MCF 10A (cell line): ENCODE data around the gene RHOU. TPM values are rescaled to one million over a fixed set of nuclear protein-coding genes. Genes with fewer than 3 reads are reported as not detected.

Experiments
- BruUV-seq: library from RNA; stranded (reverse); fragments of 400-500 nt; replicated peaks from 2 replicates; lab custom pipeline; 2021; lab: Mats Ljungman, UMichigan
- CTCF ChIA-PET: fragments of 300-600 bp; sonication (Branson Sonifier 250); formaldehyde crosslinking; extraction: SDS; loops from one replicate; lab custom pipeline; 2021; ENCODE audit warnings: antibody characterized with exemption, inconsistent platforms; lab: Yijun Ruan, JAX
- POLR2A ChIA-PET: fragments of 300-600, 350-650 bp; sonication (Branson Sonifier 250); formaldehyde crosslinking; extraction: SDS; loops from one replicate; lab custom pipeline; 2020; ENCODE audit warnings: antibody characterized with exemption, inconsistent platforms; lab: Yijun Ruan, JAX
- DNase-seq: peaks from one replicate; pipeline ENCODE4 v3.0.0-alpha.2; 2018; ENCODE audit not compliant: unreplicated experiment
- H3K27ac Mint-ChIP-seq: one replicate; pipeline ENCODE4 v1.8.0; 2022; ENCODE audit warnings: mild to moderate bottlenecking, low read depth, mixed read lengths; ENCODE audit not compliant: unreplicated experiment
- H3K27me3 Mint-ChIP-seq: one replicate; pipeline ENCODE4 v1.8.0; 2022; ENCODE audit warnings: mixed read lengths; ENCODE audit not compliant: insufficient read depth, unreplicated experiment
- H3K36me3 Mint-ChIP-seq: one replicate; pipeline ENCODE4 v1.8.0; 2022; ENCODE audit warnings: mild to moderate bottlenecking, moderate library complexity, mixed read lengths; ENCODE audit not compliant: insufficient read depth, unreplicated experiment
- H3K4me1 Mint-ChIP-seq: one replicate; pipeline ENCODE4 v1.8.0; 2022; ENCODE audit warnings: mixed read lengths; ENCODE audit not compliant: insufficient read depth, unreplicated experiment
- H3K4me3 Mint-ChIP-seq: one replicate; pipeline ENCODE4 v1.8.0; 2022; ENCODE audit warnings: mild to moderate bottlenecking, moderate library complexity, mixed read lengths; ENCODE audit not compliant: unreplicated experiment
- H3K9me3 Mint-ChIP-seq: one replicate; pipeline ENCODE4 v1.8.0; 2022; ENCODE audit warnings: mixed read lengths; ENCODE audit not compliant: unreplicated experiment
- intact Hi-C: fragments of 100-400 bp; cut with micrococcal nuclease; formaldehyde crosslinking; loops from 2 replicates; pipeline ENCODE4 v1.14.1; 2022
- total RNA-seq: library from RNA; stranded (reverse); gene quantifications from 2 replicates; pipeline ENCODE4 v1.2.3, GENCODE V29; 2022
- TF ChIP-seq, protein P1 (sequence below): fragments of 200-600 bp; IDR thresholded peaks from one replicate; pipeline ENCODE4 v1.8.0; 2022; ENCODE audit warnings: antibody characterized with exemption, mild to moderate bottlenecking; ENCODE audit not compliant: unreplicated experiment

The RHOU gene
- total RNA-seq, 1 experiment from 2014 or later: 2.1 TPM

- no TSS peak for BruUV-seq
- no peak for DNase-seq
- ChIA-PET POLR2A (interaction anchor here (1.7 kb wide), 1 partner anchor 16 kb away, joined by 6 read pairs; no protein-coding TSS in a partner anchor), CTCF (no interaction called here)
- no peak overlapping the region for H3K4me3 Mint-ChIP-seq
- no peaks in the 10 kb centered on the region for H3K4me1 Mint-ChIP-seq
- H3K27me3 Mint-ChIP-seq: no peaks in the 10 kb centered on the region
- H3K36me3 Mint-ChIP-seq: no peaks in the 10 kb centered on the region
- H3K27ac Mint-ChIP-seq: no peak overlapping the region
- intact Hi-C loops: no loop called here
- TF ChIP-seq, protein P1, sequence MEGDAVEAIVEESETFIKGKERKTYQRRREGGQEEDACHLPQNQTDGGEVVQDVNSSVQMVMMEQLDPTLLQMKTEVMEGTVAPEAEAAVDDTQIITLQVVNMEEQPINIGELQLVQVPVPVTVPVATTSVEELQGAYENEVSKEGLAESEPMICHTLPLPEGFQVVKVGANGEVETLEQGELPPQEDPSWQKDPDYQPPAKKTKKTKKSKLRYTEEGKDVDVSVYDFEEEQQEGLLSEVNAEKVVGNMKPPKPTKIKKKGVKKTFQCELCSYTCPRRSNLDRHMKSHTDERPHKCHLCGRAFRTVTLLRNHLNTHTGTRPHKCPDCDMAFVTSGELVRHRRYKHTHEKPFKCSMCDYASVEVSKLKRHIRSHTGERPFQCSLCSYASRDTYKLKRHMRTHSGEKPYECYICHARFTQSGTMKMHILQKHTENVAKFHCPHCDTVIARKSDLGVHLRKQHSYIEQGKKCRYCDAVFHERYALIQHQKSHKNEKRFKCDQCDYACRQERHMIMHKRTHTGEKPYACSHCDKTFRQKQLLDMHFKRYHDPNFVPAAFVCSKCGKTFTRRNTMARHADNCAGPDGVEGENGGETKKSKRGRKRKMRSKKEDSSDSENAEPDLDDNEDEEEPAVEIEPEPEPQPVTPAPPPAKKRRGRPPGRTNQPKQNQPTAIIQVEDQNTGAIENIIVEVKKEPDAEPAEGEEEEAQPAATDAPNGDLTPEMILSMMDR: no peak
- no peaks in the 10 kb centered on the region for H3K9me3 Mint-ChIP-seq
Observed at GRCh38 chr1:228794810-228795209, 59.5 kb downstream of the RHOU start.

DNA sequence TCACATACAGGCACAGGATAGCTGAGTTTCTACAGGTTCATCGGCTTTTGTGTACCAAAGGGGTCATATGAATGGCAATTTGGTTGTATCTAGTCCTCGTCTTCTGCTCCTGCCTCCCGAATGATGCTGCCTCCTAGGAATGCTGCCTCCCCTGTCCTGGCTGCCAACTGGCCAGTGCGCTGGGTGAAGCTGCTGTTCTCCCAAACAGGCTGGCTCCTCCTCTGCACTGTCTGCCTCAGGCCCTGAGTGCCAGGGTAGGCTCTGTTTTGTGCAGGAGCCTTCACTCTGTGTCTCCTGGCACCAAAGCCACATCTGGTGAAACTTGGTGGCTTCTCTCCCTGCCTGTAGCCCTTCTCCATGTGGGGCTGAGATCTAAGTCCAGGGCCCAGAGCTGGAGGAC is 60.3 kb downstream of the RHOU start:
- H3K27me3 Mint-ChIP-seq: no peaks in the 10 kb centered on the region
- no peak overlapping the region for H3K4me3 Mint-ChIP-seq
- no peaks in the 10 kb centered on the region for H3K36me3 Mint-ChIP-seq
- ChIA-PET POLR2A (interaction anchor here (0.5 kb wide), 1 partner anchor 695 kb away, joined by 3 read pairs; no protein-coding TSS in a partner anchor), CTCF (interaction anchor here (1.0 kb wide), 1 partner anchor 434 kb away, joined by 3 read pairs; no protein-coding TSS in a partner anchor)
- H3K27ac Mint-ChIP-seq: no peak overlapping the region
- H3K4me1 Mint-ChIP-seq: peaks cover 2% of the 10 kb centered on the region
- BruUV-seq: no TSS peak
- TF ChIP-seq, protein P1: no peak
- H3K9me3 Mint-ChIP-seq: no peaks in the 10 kb centered on the region
- DNase-seq: no peak
- intact Hi-C loops: no loop called here

Other genes with a start within 250 kb of the RHOU start
- gene RNF187, start 248.1 kb upstream of the RHOU start, total RNA-seq: 167 and 244 TPM in 2 replicates